OCI-LY7 (cell line): ENCODE measurements around the gene HMCN1.

Experiments
- EZH2phosphoT487 ChIP-seq: fragments of 200-600 bp; sonication (generic); IDR thresholded peaks from 2 replicates; pipeline ENCODE4 v1.6.1; 2018; ENCODE audit warnings: low read depth, borderline replicate concordance, mild to moderate bottlenecking, mixed run types, antibody characterized with exemption, low read length, moderate library complexity, mixed read lengths
- TF ChIP-seq, protein P1 (sequence below): fragments of 200-600 bp; sonication (generic); conservative IDR thresholded peaks from 2 replicates; pipeline ENCODE4 v1.5.1; 2014; ENCODE audit warnings: mild to moderate bottlenecking, antibody characterized with exemption, low read length, moderate library complexity, mixed read lengths

DNA sequence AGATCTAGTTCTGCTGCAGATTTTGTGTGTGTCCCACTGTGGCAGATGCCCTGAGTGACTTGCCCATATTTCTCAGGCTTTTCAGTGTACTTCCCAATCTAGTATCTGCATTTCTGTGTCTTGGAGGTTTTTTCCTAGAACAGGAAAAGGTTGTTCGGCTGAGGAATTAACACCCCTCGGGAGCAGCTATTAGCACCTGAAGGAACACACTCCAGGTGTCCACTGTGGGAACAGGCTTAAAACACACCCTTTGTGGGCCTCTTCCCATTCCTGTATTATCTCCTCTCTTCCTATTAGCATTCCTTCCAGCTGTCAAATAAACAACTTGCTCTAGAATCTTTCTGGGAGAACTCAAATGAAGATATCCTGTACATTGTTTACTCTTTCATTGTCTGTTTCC is 178.3 kb downstream of the HMCN1 start:
- TF ChIP-seq, protein P1, sequence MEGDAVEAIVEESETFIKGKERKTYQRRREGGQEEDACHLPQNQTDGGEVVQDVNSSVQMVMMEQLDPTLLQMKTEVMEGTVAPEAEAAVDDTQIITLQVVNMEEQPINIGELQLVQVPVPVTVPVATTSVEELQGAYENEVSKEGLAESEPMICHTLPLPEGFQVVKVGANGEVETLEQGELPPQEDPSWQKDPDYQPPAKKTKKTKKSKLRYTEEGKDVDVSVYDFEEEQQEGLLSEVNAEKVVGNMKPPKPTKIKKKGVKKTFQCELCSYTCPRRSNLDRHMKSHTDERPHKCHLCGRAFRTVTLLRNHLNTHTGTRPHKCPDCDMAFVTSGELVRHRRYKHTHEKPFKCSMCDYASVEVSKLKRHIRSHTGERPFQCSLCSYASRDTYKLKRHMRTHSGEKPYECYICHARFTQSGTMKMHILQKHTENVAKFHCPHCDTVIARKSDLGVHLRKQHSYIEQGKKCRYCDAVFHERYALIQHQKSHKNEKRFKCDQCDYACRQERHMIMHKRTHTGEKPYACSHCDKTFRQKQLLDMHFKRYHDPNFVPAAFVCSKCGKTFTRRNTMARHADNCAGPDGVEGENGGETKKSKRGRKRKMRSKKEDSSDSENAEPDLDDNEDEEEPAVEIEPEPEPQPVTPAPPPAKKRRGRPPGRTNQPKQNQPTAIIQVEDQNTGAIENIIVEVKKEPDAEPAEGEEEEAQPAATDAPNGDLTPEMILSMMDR: no peak
- no peak for TF ChIP-seq EZH2phosphoT487
